Measurements from ENCODE around the gene TMEM44. TPM values are rescaled to one million over a fixed set of nuclear protein-coding genes. Genes with fewer than 3 reads are reported as not detected.
"Not testable (repeated sequence)": the region's sequence is repeated elsewhere in the genome, so short reads cannot be mapped to it uniquely, and the experiment has no call there.

TMEM44 gene
- total RNA-seq, 1 donor from 2014 or later: 20.2 TPM

GRCh38 chr3:194555175-194556062 is 77.8 kb downstream of the TMEM44 start:
- no peak for DNase-seq (ENCODE audit: low spot score)

DNA sequence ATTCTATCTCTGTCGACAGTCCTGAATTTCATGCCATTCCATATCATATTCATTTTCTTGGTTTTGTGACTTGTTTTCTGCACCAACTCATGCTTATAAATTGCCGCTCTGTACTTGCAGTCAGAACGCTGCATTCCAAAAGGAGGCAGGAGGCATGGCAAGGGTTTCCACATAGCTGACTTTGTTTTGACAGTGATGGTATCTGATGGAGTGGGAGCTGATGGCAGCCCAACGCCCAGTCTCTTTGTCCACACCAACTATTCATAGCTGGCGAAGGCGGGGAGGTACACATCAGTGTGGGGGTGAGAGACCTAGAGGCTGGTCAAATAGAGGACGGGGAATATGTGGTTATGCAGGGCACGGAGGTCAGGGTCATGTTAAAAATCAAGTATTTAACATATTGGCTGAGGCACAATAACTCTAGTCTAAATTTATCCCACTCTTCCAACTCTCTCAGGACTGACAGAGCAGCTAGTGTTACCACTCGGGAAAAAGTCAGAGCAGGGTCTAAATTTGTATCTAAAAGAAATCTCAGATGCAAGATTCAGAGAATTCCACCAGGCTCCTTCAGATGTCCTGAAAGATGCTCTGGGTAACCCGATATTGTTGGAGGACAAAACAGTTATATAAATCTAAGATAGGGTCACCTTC is 78.6 kb downstream of the TMEM44 start:
- DNase-seq (ENCODE audit: low spot score): no peak

DNA sequence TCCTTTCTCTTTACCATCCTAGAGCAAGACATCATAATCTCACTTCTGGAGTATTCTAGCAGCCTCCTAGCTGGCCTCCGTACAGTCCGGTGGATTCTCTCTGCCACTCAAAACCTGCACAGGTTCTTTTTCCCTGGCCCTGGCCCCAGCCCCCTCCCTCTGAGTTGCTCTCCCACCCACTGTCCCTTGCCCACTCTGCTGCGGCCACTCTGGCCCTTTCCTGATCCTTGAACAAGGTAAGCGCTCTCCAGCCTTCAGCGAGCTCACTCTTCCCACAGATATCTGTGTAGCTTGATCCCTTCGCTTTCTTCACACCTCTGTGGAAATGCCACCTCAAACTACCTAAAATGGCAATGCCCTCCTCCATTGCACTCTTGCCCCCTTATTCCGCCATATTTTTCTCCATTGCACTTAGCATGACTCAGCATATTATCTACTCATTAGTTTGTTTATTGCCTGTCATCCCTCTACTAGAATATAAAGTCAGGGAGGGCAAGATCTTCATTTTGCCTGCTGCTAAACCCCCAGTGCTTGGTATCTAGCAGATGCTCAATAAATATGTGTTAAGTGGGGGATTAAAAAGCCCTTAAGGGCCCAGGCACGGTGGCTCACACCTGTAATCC is 80.8 kb downstream of the TMEM44 start:
- DNase-seq (ENCODE audit: low spot score): no peak

DNA sequence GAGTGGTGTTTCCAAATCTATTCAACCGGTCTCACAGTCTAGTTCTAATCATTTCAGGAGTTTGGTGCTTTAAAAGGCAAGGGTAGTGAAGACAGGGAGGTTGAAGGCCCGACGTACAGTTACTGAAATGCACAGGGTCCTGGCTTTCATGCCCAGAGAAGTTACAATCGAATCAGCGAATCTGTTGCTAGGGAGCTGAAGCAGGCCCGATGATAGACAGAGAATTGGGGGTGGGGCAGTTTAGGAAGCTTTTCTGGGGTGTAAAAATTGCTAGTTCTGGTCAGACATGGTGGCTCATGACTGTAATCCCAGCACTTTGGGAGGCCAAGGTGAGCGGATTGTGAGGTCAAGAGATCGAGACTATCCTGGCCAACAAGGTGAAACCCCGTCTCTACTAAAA is 83.4 kb downstream of the TMEM44 start:
- DNase-seq (ENCODE audit: low spot score): no peak

DNA sequence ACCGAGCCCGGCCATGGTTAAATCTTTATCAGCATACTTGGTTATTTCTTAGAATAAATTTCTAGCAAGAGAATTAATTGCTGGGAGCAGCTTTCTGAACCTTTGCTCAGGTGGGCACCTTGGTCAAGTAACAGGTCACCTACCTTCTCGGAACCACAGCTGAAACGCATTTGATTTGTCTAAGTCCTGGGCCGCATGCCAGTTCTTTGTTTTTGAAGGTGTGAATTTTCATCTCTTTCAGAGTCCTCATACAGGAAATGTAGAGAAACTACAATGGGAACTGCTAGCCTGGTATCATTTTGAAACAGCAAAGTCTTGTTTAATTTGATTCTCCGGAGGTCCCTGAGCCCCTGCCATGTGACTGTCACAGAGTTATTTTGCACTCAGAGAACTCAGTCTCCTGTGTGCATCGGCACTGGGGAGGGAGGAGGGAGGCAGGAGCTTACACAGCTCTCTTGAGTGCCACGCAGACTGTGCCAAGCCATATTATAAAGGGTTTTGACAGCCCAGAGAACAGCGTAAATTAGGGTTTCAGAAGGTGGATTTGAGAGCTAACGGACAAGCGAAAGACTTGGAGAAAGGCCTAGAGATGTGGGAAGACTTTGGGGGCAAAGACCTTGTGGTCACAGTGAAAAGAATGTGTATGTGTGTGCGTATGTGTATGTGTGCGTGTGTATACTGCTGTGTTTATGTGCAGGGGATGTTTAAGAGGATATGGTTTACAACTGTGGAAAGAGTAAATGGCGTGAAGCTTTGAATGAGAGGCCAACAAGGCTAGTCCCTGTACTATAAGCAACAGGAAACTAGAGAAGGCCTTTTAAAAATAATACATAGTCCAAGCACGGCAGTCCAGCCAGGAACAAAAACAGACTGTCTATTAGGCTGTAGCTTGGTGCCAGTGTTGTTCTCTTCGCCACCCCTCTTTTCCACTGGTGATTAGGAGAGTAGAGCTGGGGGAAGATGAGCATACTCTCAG is 84.6 kb downstream of the TMEM44 start:
- no peak for DNase-seq (ENCODE audit: low spot score)

DNA sequence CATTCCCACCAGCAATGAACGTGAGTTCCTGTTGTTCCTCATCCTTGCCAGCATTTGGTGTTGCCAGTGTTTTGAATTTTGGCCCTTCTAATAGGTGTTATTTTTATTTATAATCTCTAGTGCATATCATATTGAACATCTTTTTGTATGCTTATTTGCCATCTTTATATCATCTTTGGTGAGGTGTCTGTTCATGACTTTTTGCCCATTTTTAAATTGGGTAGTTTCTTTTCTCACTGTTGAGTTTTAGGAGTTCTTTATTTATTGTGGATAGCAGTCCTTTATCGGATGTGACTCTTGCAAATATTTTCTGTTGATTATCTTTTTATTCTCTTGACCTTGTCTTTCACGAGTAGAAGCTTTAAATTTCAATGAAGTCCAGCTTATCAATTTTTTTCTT is 86.2 kb downstream of the TMEM44 start:
- no peak for DNase-seq (ENCODE audit: low spot score)

GRCh38 chr3:194545538-194545937 is 87.7 kb downstream of the TMEM44 start:
- not testable (repeated sequence) for DNase-seq (ENCODE audit: low spot score)

DNA sequence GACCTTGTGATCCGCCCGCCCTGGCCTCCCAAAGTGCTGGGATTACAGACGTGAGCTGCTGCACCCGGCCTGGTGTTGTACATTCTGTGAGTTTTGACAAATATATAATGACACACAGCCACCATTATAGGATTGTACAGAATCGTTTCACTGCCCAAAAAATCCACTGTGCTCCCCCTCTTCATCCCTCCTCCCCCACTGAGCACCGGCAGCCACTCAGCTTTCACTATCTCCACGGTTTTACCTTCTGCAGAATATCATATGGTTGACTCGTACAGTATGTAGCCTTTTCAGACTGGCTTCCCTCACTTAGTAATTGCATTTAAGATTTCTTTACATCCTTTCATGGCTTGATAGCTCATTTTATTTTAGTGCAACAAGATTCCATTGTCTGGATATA is 89.7 kb downstream of the TMEM44 start:
- DNase-seq (ENCODE audit: low spot score): no peak

- DNase-seq (ENCODE audit: low spot score): no peak
Observed at GRCh38 chr3:194541483-194541882, 91.7 kb downstream of the TMEM44 start.

DNA sequence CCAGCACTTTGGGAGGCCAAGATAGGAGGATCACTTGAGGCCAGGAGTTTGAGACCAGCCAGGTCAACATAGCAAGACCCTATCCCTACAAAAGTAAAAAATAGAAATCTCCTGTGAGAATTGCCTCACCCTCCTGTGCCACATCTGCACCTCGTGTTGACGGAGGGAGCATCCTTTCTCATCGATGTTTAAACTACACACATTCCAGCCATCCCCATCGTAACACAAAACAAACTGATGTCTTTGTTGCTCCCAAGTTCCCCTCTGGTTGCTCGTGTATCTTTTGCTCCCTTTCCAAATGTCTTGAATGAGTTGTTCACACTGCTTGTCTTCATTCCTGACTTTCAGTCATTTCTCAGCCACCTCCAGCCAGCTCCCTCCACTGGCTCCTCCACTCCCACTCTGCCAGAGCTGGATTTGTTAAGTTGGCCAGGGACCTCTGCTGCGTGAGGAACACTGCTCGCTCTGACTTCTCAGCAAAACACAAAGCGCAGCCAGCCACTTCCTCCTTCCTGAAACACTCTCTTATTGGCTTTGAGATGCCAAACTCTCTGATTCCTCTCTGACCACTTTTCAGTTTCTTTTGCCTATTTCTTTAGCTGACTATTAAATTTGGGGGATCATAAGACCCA is 92.8 kb downstream of the TMEM44 start:
- DNase-seq (ENCODE audit: low spot score): peak; percentile 41

DNA sequence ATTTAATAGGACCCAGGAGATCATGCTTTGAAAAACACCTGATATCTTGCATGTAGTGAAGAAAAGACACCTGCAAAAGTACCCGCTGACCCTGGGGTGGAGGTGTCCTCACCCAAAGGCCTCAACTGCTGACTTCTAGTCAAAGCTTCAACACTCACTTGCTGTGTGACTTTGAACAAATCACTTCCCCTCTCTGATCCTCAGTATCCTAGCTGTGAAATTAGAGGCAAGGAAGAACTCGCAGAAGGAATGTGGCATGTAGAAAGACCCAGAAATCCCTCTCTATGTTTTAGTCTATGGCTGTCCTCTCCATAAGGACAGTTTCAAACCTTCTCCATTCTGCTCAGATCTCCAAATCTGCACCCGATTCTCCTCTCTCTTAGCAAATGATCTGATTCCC is 93.7 kb downstream of the TMEM44 start:
- DNase-seq (ENCODE audit: low spot score): no peak

- DNase-seq (ENCODE audit: low spot score): peak; percentile 58
Observed at GRCh38 chr3:194537732-194538247, 95.4 kb downstream of the TMEM44 start.

Other genes with a start within 250 kb of the TMEM44 start
- 0.17 TPM for gene GP5, start 234.2 kb downstream of the TMEM44 start, total RNA-seq
- gene ATP13A3, start 146.4 kb downstream of the TMEM44 start, total RNA-seq: 103 TPM
- gene LSG1, start 38.8 kb upstream of the TMEM44 start, total RNA-seq: 31.8 TPM
- gene FAM43A, start 52.5 kb upstream of the TMEM44 start, total RNA-seq: 8.9 TPM